Activated T-cell treated with anti-CD3 and anti-CD28 coated beads for 48 hours (primary cell): ENCODE data around the gene PEMT.

Experiments
- DNase-seq: peaks from one replicate; pipeline ENCODE4 v3.0.0-alpha.2; 2020; ENCODE audit warnings: low read depth

Gene PEMT

GRCh38 chr17:17503566-17504130, 87.9 kb downstream of the PEMT start:
- DNase-seq = no peak

GRCh38 chr17:17502741-17503565, 88.6 kb downstream of the PEMT start:
- DNase-seq = no peak

- no peak for DNase-seq
These were observed 90.4 kb downstream of the PEMT start for GRCh38 chr17:17500999-17501605.

- no peak for DNase-seq
These were observed 91.9 kb downstream of the PEMT start for GRCh38 chr17:17499402-17500145.

- no peak for DNase-seq
These were observed 92.8 kb downstream of the PEMT start for GRCh38 chr17:17498606-17499301.

- DNase-seq = no peak
These were observed 93.5 kb downstream of the PEMT start for GRCh38 chr17:17497845-17498520.

- no peak for DNase-seq
These were observed 94.3 kb downstream of the PEMT start for GRCh38 chr17:17497065-17497844.

- peak; percentile 85 for DNase-seq
These were observed 95.1 kb downstream of the PEMT start, which contains the start of gene RASD1 for GRCh38 chr17:17496189-17497064. Gene RASD1 (minus strand): TSS chr17:17496395. CDS start chr17:17496181, 214 bp downstream.

- no peak for DNase-seq
These were observed 95.8 kb downstream of the PEMT start for GRCh38 chr17:17495536-17496188.

GRCh38 chr17:17494870-17495535, 96.5 kb downstream of the PEMT start:
- DNase-seq = no peak

GRCh38 chr17:17494499-17494869, 97.0 kb downstream of the PEMT start:
- DNase-seq = no peak

GRCh38 chr17:17493986-17494466, 97.5 kb downstream of the PEMT start:
- no peak for DNase-seq

- no peak for DNase-seq
These were observed 98.1 kb downstream of the PEMT start for GRCh38 chr17:17493249-17493985.

GRCh38 chr17:17492571-17492970, 98.9 kb downstream of the PEMT start:
- DNase-seq = no peak

- DNase-seq = no peak
These were observed 99.4 kb downstream of the PEMT start for GRCh38 chr17:17492085-17492484.

- no peak for DNase-seq
These were observed 99.9 kb downstream of the PEMT start for GRCh38 chr17:17491546-17491988.

GRCh38 chr17:17491031-17491471, 100.5 kb downstream of the PEMT start:
- DNase-seq = no peak
